Naive thymus-derived CD4-positive, alpha-beta T cell (primary cell): ENCODE measurements around the gene ADAD2. TPM values are rescaled to one million over a fixed set of nuclear protein-coding genes. Genes with fewer than 3 reads are reported as not detected.

Experiments used
- ATAC-seq: fragments of 150-1000 bp; cut with Tn5 transposase; 2 replicates; pipeline ENCODE4 v1.10.0; 2021; ENCODE audit warnings: mild to moderate bottlenecking, moderate library complexity
- CTCF ChIA-PET: fragments of 350-600 bp; sonication (Branson Sonifier 250); formaldehyde crosslinking; loops from one replicate; lab custom pipeline; 2021; ENCODE audit warnings: antibody characterized with exemption; lab: Charles Lee
- POLR2A ChIA-PET: fragments of 350-600 bp; sonication (Branson Sonifier 250); formaldehyde crosslinking; loops from one replicate; lab custom pipeline; 2021; ENCODE audit warnings: antibody characterized with exemption, inconsistent platforms; lab: Charles Lee
- DNase-seq, 9 donors: peaks; one replicate each; pipeline versions ENCODE4 v3.0.0 to v3.0.0-alpha.2; 2020 to 2022; ENCODE audit warnings: mixed read lengths in 1 of 9
- H3K27ac ChIP-seq: one replicate; pipeline ENCODE4 v1.7.0; 2013; ENCODE audit warnings: mild to moderate bottlenecking, low read depth, low read length, moderate library complexity
- H3K27me3 ChIP-seq, 2 donors: one replicate each; pipeline ENCODE4 v1.7.0; 2013; ENCODE audit warnings: low read length in 2 of 2, mild to moderate bottlenecking in 2 of 2, moderate library complexity in 2 of 2; ENCODE audit not compliant: control insufficient read depth in 2 of 2, insufficient read depth in 2 of 2
- H3K36me3 ChIP-seq, 3 experiments: 1 replicate in 2 of 3; 2 replicates in 1 of 3; pipeline ENCODE4 v1.7.0; 2013; ENCODE audit warnings: low read length in 3 of 3, mild to moderate bottlenecking in 3 of 3, moderate library complexity in 1 of 3; ENCODE audit not compliant: insufficient read depth in 3 of 3, control insufficient read depth in 2 of 3
- H3K4me1 ChIP-seq, 2 donors: one replicate each; pipeline ENCODE4 v1.7.0; 2013; ENCODE audit warnings: low read length in 2 of 2, mild to moderate bottlenecking in 2 of 2, moderate library complexity in 1 of 2; ENCODE audit not compliant: control insufficient read depth in 2 of 2, insufficient read depth in 2 of 2
- H3K4me3 ChIP-seq: 2 replicates; pipeline ENCODE4 v1.7.0; 2013; ENCODE audit warnings: mild to moderate bottlenecking, low read length
- H3K9me3 ChIP-seq, 3 experiments: 1 replicate in 2 of 3; 2 replicates in 1 of 3; pipeline ENCODE4 v1.7.0; 2013; ENCODE audit warnings: low read length in 3 of 3; ENCODE audit not compliant: control insufficient read depth in 2 of 3
- H3K27ac Mint-ChIP-seq, 9 donors: one replicate each; pipeline ENCODE4 v1.8.0; 2020 to 2022; ENCODE audit warnings: mixed read lengths in 9 of 9, mild to moderate bottlenecking in 8 of 9, moderate library complexity in 5 of 9, inconsistent platforms in 2 of 9
- H3K27me3 Mint-ChIP-seq, 5 donors: one replicate each; pipeline ENCODE4 v1.8.0; 2021 to 2022; ENCODE audit warnings: mixed read lengths in 5 of 5, mild to moderate bottlenecking in 1 of 5
- H3K36me3 Mint-ChIP-seq, 5 donors: one replicate each; pipeline ENCODE4 v1.8.0; 2020 to 2022; ENCODE audit warnings: mixed read lengths in 5 of 5, mild to moderate bottlenecking in 3 of 5, inconsistent platforms in 1 of 5
- H3K4me1 Mint-ChIP-seq, 7 donors: one replicate each; pipeline ENCODE4 v1.8.0; 2020 to 2022; ENCODE audit warnings: mixed read lengths in 7 of 7, mild to moderate bottlenecking in 3 of 7, inconsistent platforms in 1 of 7
- H3K4me3 Mint-ChIP-seq, 10 donors: one replicate each; pipeline ENCODE4 v1.8.0; 2020 to 2022; ENCODE audit warnings: mild to moderate bottlenecking in 10 of 10, mixed read lengths in 10 of 10, moderate library complexity in 6 of 10, inconsistent platforms in 2 of 10
- H3K9me3 Mint-ChIP-seq, 11 donors: one replicate each; pipeline ENCODE4 v1.8.0; 2020 to 2022; ENCODE audit warnings: mixed read lengths in 11 of 11, mild to moderate bottlenecking in 4 of 11, inconsistent platforms in 1 of 11, moderate library complexity in 1 of 11
- intact Hi-C, 2 donors: fragments of 100-400 bp; cut with micrococcal nuclease; formaldehyde crosslinking; loops; one replicate each; pipeline ENCODE4 v1.15.1; 2023
- polyA plus RNA-seq, 2 donors: library from polyadenylated mRNA; unstranded; fragments of 300-500 nt; fragmentation: Illumina TruSeq; gene quantifications; one replicate each; pipeline ENCODE4 v1.2.3, GENCODE V29; 2021
- total RNA-seq, 6 experiments: library from RNA in 5 of 6; stranded (reverse) in 5 of 6; gene quantifications; 1 replicate in 5 of 6; 2 replicates in 1 of 6; pipeline ENCODE4 v1.2.3 and lab custom pipeline; 2021 to 2026

Gene ADAD2
- total and polyA plus RNA-seq, 7 experiments from 2014 or later = 0.11 to 0.16 TPM; not detected in 5

GRCh38 chr16:84194018-84194417 lies 3.1 kb downstream of the ADAD2 start:
- Mint-ChIP-seq H3K27ac (peak overlapping the region; percentile 51 to 92 (median 84)), H3K4me3 (peak overlapping the region; percentile 25 to 85 (median 75)), H3K4me1 (peaks cover 18 to 20% (median 20%) of the 10 kb centered on the region in 7 donors), H3K36me3 (no peaks in the 10 kb centered on the region), H3K9me3 (no peaks in the 10 kb centered on the region), H3K27me3 (peaks cover 0 to 4% (median 0%) of the 10 kb centered on the region in 5 donors)
- CTCF ChIA-PET = no interaction called here
- intact Hi-C loops = loop anchor here in 1 of 2 donors (5.0 kb wide), 1 partner anchor 423 kb away; the partner anchor contains the start of gene COTL1
- Histone ChIP-seq H3K9me3 (no peaks in the 10 kb centered on the region), H3K27me3 (no peaks in the 10 kb centered on the region), H3K27ac (peak overlapping the region; percentile 42), H3K36me3 (no peaks in the 10 kb centered on the region), H3K4me1 (peaks cover 0 to 18% of the 10 kb centered on the region in 2 donors), H3K4me3 (peak overlapping the region; percentile 28)
- no peak for DNase-seq
- POLR2A ChIA-PET = interaction anchor here (0.6 kb wide), 1 partner anchor 292 kb away, joined by 3 read pairs; no protein-coding TSS in a partner anchor
- no peak for ATAC-seq

- intact Hi-C loops = loop anchor here in 1 of 2 donors (5.0 kb wide), 1 partner anchor 423 kb away; the partner anchor contains the start of gene COTL1
- Histone ChIP-seq H3K36me3 (no peaks in the 10 kb centered on the region), H3K4me3 (peak overlapping the region; percentile 28), H3K27ac (peak overlapping the region; percentile 42), H3K27me3 (no peaks in the 10 kb centered on the region), H3K9me3 (no peaks in the 10 kb centered on the region), H3K4me1 (peaks cover 0 to 18% of the 10 kb centered on the region in 2 donors)
- peak overlapping the region; percentile 51 to 92 (median 72) for H3K27ac Mint-ChIP-seq
- H3K27me3 Mint-ChIP-seq = peaks cover 0 to 4% (median 0%) of the 10 kb centered on the region in 5 donors
- H3K36me3 Mint-ChIP-seq = no peaks in the 10 kb centered on the region
- ATAC-seq = peak; percentile 63
- H3K4me1 Mint-ChIP-seq = peaks cover 18 to 20% (median 20%) of the 10 kb centered on the region in 7 donors
- H3K9me3 Mint-ChIP-seq = no peaks in the 10 kb centered on the region
- DNase-seq = peak in 7 of 9 donors; percentile 25 to 62 (median 48)
- CTCF ChIA-PET = interaction anchor here (0.6 kb wide), 1 partner anchor 289 kb away, joined by 3 read pairs; no protein-coding TSS in a partner anchor
- POLR2A ChIA-PET = interaction anchor here (0.5 to 0.8 kb wide), 2 partner anchors 115 to 387 kb away, joined by 3 read pairs; partner anchors contain the start of gene HSBP1
- H3K4me3 Mint-ChIP-seq = peak overlapping the region; percentile 25 to 85 (median 75)
These were observed 3.7 kb downstream of the ADAD2 start for GRCh38 chr16:84194470-84195200.

GRCh38 chr16:84195201-84196093 lies 4.5 kb downstream of the ADAD2 start:
- ChIA-PET CTCF (no interaction called here), POLR2A (interaction anchor here (0.5 to 0.8 kb wide), 2 partner anchors 116 to 388 kb away, joined by 3 read pairs; partner anchors contain the start of gene HSBP1)
- peaks cover 0 to 4% (median 0%) of the 10 kb centered on the region in 5 donors for H3K27me3 Mint-ChIP-seq
- Histone ChIP-seq H3K27me3 (no peaks in the 10 kb centered on the region), H3K9me3 (no peaks in the 10 kb centered on the region), H3K36me3 (no peaks in the 10 kb centered on the region), H3K27ac (no peak overlapping the region), H3K4me3 (no peak overlapping the region), H3K4me1 (peaks cover 0 to 18% of the 10 kb centered on the region in 2 donors)
- H3K4me3 Mint-ChIP-seq = no peak overlapping the region
- ATAC-seq (no peak), DNase-seq (no peak)
- no peaks in the 10 kb centered on the region for H3K9me3 Mint-ChIP-seq
- H3K36me3 Mint-ChIP-seq = no peaks in the 10 kb centered on the region
- peaks cover 18 to 20% (median 20%) of the 10 kb centered on the region in 7 donors for H3K4me1 Mint-ChIP-seq
- intact Hi-C loops = no loop called here
- H3K27ac Mint-ChIP-seq = no peak overlapping the region

DNA sequence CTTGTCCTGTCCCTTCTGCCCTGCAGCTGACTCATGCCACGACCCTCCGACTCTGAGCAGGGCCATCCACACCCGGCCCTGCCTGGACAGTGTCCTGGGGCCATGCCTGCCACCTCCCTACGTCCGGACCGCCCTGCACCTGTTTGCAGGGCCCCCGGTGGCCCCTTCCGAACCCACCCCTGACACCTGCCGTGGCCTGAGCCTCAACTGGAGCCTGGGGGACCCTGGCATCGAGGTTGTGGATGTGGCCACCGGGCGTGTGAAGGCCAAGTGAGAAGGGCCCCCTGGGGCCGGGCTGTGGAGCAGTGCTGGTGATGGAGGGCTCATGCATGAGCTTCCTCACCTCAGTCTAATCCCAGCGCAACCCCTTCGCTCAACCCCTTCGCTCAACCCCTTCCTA lies 5.1 kb downstream of the ADAD2 start:
- Histone ChIP-seq H3K36me3 (no peaks in the 10 kb centered on the region), H3K4me3 (no peak overlapping the region), H3K27ac (no peak overlapping the region), H3K27me3 (no peaks in the 10 kb centered on the region), H3K9me3 (no peaks in the 10 kb centered on the region), H3K4me1 (peaks cover 0 to 18% of the 10 kb centered on the region in 2 donors)
- Mint-ChIP-seq H3K4me1 (peaks cover 18 to 20% (median 20%) of the 10 kb centered on the region in 7 donors), H3K27me3 (peaks cover 0 to 4% (median 0%) of the 10 kb centered on the region in 5 donors), H3K27ac (no peak overlapping the region), H3K9me3 (no peaks in the 10 kb centered on the region), H3K4me3 (no peak overlapping the region), H3K36me3 (no peaks in the 10 kb centered on the region)
- intact Hi-C loops = no loop called here
- ATAC-seq = no peak
- no peak for DNase-seq
- CTCF ChIA-PET = no interaction called here
- POLR2A ChIA-PET = no interaction called here

GRCh38 chr16:84196727-84197394 lies 5.9 kb downstream of the ADAD2 start:
- H3K36me3 ChIP-seq = no peaks in the 10 kb centered on the region
- H3K36me3 Mint-ChIP-seq = no peaks in the 10 kb centered on the region
- peaks cover 0 to 18% of the 10 kb centered on the region in 2 donors for H3K4me1 ChIP-seq
- no peak for DNase-seq
- H3K4me3 ChIP-seq = no peak overlapping the region
- H3K4me1 Mint-ChIP-seq = peaks cover 18 to 20% (median 20%) of the 10 kb centered on the region in 7 donors
- no peaks in the 10 kb centered on the region for H3K9me3 Mint-ChIP-seq
- peak overlapping the region in 1 of 9 donors; percentile 36 for H3K27ac Mint-ChIP-seq
- H3K27me3 Mint-ChIP-seq = peaks cover 0 to 4% (median 0%) of the 10 kb centered on the region in 5 donors
- no peak overlapping the region for H3K4me3 Mint-ChIP-seq
- no peaks in the 10 kb centered on the region for H3K27me3 ChIP-seq
- H3K9me3 ChIP-seq = no peaks in the 10 kb centered on the region
- CTCF ChIA-PET = no interaction called here
- intact Hi-C loops = no loop called here
- H3K27ac ChIP-seq = no peak overlapping the region
- no peak for ATAC-seq
- POLR2A ChIA-PET = no interaction called here
